Trophoblast cell (in vitro differentiated cells and primary cell): Measurements from ENCODE around the gene SPTLC1.

Source experiments
- DNase-seq, 2 donors: peaks; one replicate each; pipeline ENCODE4 v3.0.0-alpha.2; 2016
- H2AFZ ChIP-seq: 2 replicates; pipeline ENCODE4 v1.6.1; 2013; ENCODE audit warnings: low read length, moderate library complexity, mild to moderate bottlenecking; ENCODE audit not compliant: insufficient read depth, poor library complexity
- H2AK5ac ChIP-seq: 2 replicates; pipeline ENCODE4 v1.6.1; 2013; ENCODE audit warnings: mild to moderate bottlenecking, low read length
- H2BK120ac ChIP-seq: 2 replicates; pipeline ENCODE4 v1.6.1; 2013; ENCODE audit warnings: low read length, mild to moderate bottlenecking, moderate library complexity; ENCODE audit not compliant: insufficient read depth, poor library complexity
- H2BK12ac ChIP-seq: 2 replicates; pipeline ENCODE4 v1.6.1; 2013; ENCODE audit warnings: mild to moderate bottlenecking, low read length, moderate library complexity
- H2BK5ac ChIP-seq: 2 replicates; pipeline ENCODE4 v1.6.1; 2013; ENCODE audit warnings: low read length, low read depth, moderate library complexity, mild to moderate bottlenecking; ENCODE audit not compliant: poor library complexity
- H3K14ac ChIP-seq: 2 replicates; pipeline ENCODE4 v1.6.1; 2013; ENCODE audit warnings: mild to moderate bottlenecking, low read length
- H3K18ac ChIP-seq: 2 replicates; pipeline ENCODE4 v1.6.1; 2013; ENCODE audit warnings: mild to moderate bottlenecking, low read length
- H3K23ac ChIP-seq: 2 replicates; pipeline ENCODE4 v1.6.1; 2013; ENCODE audit warnings: low read length
- H3K27ac ChIP-seq: 2 replicates; pipeline ENCODE4 v1.5.1; 2013; ENCODE audit warnings: low read depth, mild to moderate bottlenecking, inconsistent platforms, low read length, moderate library complexity
- H3K27me3 ChIP-seq: 2 replicates; pipeline ENCODE4 v1.6.1; 2013; ENCODE audit warnings: inconsistent platforms, mild to moderate bottlenecking, low read length, moderate library complexity; ENCODE audit not compliant: insufficient read depth
- H3K36me3 ChIP-seq, 2 experiments: 1 replicate in 1 of 2; 2 replicates in 1 of 2; pipeline ENCODE4 v1.6.1; 2013; ENCODE audit warnings: low read length in 2 of 2, mild to moderate bottlenecking in 2 of 2, moderate library complexity in 1 of 2; ENCODE audit not compliant: insufficient read depth in 2 of 2, control insufficient read depth in 1 of 2
- H3K4ac ChIP-seq: 2 replicates; pipeline ENCODE4 v1.6.1; 2013; ENCODE audit warnings: low read depth, mild to moderate bottlenecking, low read length, moderate library complexity
- H3K4me1 ChIP-seq, 2 experiments: 1 replicate in 1 of 2; 2 replicates in 1 of 2; pipeline ENCODE4 v1.6.1; 2013; ENCODE audit warnings: low read length in 2 of 2, mild to moderate bottlenecking in 2 of 2, moderate library complexity in 1 of 2; ENCODE audit not compliant: insufficient read depth in 2 of 2, control insufficient read depth in 1 of 2
- H3K4me2 ChIP-seq: 2 replicates; pipeline ENCODE4 v1.6.1; 2013; ENCODE audit warnings: inconsistent platforms, mild to moderate bottlenecking, low read length, moderate library complexity
- H3K4me3 ChIP-seq: 2 replicates; pipeline ENCODE4 v1.5.1; 2013; ENCODE audit warnings: mild to moderate bottlenecking, low read depth, low read length, inconsistent platforms
- H3K79me1 ChIP-seq: one replicate; pipeline ENCODE4 v1.6.1; 2013; ENCODE audit warnings: low read length
- H3K79me2 ChIP-seq: 2 replicates; pipeline ENCODE4 v1.6.1; 2013; ENCODE audit warnings: low read length, mild to moderate bottlenecking; ENCODE audit not compliant: control insufficient read depth, insufficient read depth, poor library complexity
- H3K9ac ChIP-seq: 2 replicates; pipeline ENCODE4 v1.6.1; 2013; ENCODE audit warnings: mild to moderate bottlenecking, low read length
- H3K9me3 ChIP-seq: 2 replicates; pipeline ENCODE4 v1.6.1; 2013; ENCODE audit warnings: low read depth, mild to moderate bottlenecking, control low read depth, inconsistent platforms, low read length; ENCODE audit not compliant: insufficient read depth
- H4K12ac ChIP-seq: 2 replicates; pipeline ENCODE4 v1.6.1; 2013; ENCODE audit warnings: low read depth, mild to moderate bottlenecking, low read length, moderate library complexity
- H4K8ac ChIP-seq: 2 replicates; pipeline ENCODE4 v1.6.1; 2013; ENCODE audit warnings: low read depth, mild to moderate bottlenecking, low read length, moderate library complexity
- H4K91ac ChIP-seq: one replicate; pipeline ENCODE4 v1.6.1; 2013; ENCODE audit warnings: low read depth, mild to moderate bottlenecking, low read length, moderate library complexity
- WGBS: extraction: QIAGEN DNeasy Blood & Tissue Kit; methylation state at CpG from one replicate; pipeline ENCODE4 v1.1.7; 2013; ENCODE audit warnings: missing lambda C conversion rate; ENCODE audit not compliant: insufficient read length, insufficient coverage; ENCODE audit errors: extremely low coverage; 5-methylcytosine and 5-hydroxymethylcytosine counted together

The SPTLC1 gene

DNA sequence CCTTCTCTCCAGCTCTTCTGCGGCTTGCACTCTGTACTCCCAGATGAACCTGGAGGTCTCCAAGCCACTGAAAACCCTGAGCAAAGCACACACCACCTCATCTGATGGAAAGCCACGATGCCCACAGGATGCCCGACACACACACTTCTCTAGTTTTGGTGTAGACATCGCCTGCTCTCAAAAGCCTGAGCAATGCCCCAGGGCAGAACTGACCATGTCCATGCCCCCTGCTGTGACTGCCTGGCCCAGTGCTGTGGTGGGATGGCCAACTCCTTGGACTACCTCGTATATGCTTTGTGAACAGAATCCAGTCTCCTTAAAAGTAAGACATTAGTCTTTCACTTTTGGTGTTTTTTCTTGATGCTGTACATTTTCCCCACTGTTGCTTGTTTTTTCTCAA lies 81.2 kb downstream of the SPTLC1 start:
- H3K14ac ChIP-seq = no peak overlapping the region
- no peak overlapping the region for H2BK5ac ChIP-seq
- no peak overlapping the region for H4K91ac ChIP-seq
- no peak overlapping the region for H3K4me3 ChIP-seq
- no peak overlapping the region for H2BK12ac ChIP-seq
- no CpG with 5 or more reads among the region's 5 CpGs for WGBS
- no peak overlapping the region for H2AK5ac ChIP-seq
- H3K27me3 ChIP-seq = no peaks in the 10 kb centered on the region
- peaks cover 33 to 37% of the 10 kb centered on the region in 2 experiments for H3K36me3 ChIP-seq
- no peak for DNase-seq
- H3K4me2 ChIP-seq = no peak overlapping the region
- H4K12ac ChIP-seq = no peak overlapping the region
- no peak overlapping the region for H3K4ac ChIP-seq
- no peak overlapping the region for H4K8ac ChIP-seq
- H3K18ac ChIP-seq = no peak overlapping the region
- H3K9me3 ChIP-seq = no peaks in the 10 kb centered on the region
- no peak overlapping the region for H2AFZ ChIP-seq
- no peak overlapping the region for H3K9ac ChIP-seq
- no peak overlapping the region for H3K23ac ChIP-seq
- H3K79me1 ChIP-seq = no peaks in the 10 kb centered on the region
- H3K79me2 ChIP-seq = no peaks in the 10 kb centered on the region
- no peak overlapping the region for H3K27ac ChIP-seq
- H3K4me1 ChIP-seq = peaks cover 7% of the 10 kb centered on the region in 2 experiments
- no peak overlapping the region for H2BK120ac ChIP-seq

DNA sequence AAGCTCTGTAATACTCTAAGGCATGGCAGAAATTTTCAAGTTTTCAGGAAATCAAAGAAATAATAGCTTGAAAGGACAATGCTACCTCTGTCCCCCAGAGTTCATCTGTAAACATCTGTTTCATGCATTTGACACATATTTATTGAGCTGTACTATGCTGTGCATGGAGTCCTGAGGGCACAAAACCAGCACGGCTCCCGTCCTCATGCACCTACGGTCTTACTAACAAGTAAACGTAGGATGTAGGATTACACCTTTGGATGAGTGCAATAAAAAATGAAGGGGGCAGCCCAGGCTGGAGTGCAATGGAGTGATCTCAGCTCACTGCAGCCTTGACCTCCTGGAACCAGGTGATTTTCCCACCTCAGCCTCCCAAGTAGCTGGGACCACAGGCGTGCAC lies 81.9 kb downstream of the SPTLC1 start:
- no peak overlapping the region for H2AK5ac ChIP-seq
- H3K27me3 ChIP-seq = no peaks in the 10 kb centered on the region
- H3K14ac ChIP-seq = no peak overlapping the region
- H3K18ac ChIP-seq = no peak overlapping the region
- H3K9ac ChIP-seq = no peak overlapping the region
- H4K91ac ChIP-seq = no peak overlapping the region
- H2BK12ac ChIP-seq = no peak overlapping the region
- no peaks in the 10 kb centered on the region for H3K79me1 ChIP-seq
- no peak overlapping the region for H3K4me2 ChIP-seq
- no peak overlapping the region for H3K4me3 ChIP-seq
- H2BK120ac ChIP-seq = no peak overlapping the region
- no peak overlapping the region for H4K8ac ChIP-seq
- H2AFZ ChIP-seq = no peak overlapping the region
- no peak overlapping the region for H4K12ac ChIP-seq
- DNase-seq = no peak
- H3K4me1 ChIP-seq = peaks cover 4 to 7% of the 10 kb centered on the region in 2 experiments
- H3K9me3 ChIP-seq = no peaks in the 10 kb centered on the region
- WGBS = no CpG with 5 or more reads among the region's 5 CpGs
- no peak overlapping the region for H3K23ac ChIP-seq
- no peak overlapping the region for H3K27ac ChIP-seq
- no peak overlapping the region for H3K4ac ChIP-seq
- H3K36me3 ChIP-seq = peaks cover 29 to 37% of the 10 kb centered on the region in 2 experiments
- no peak overlapping the region for H2BK5ac ChIP-seq
- no peaks in the 10 kb centered on the region for H3K79me2 ChIP-seq

DNA sequence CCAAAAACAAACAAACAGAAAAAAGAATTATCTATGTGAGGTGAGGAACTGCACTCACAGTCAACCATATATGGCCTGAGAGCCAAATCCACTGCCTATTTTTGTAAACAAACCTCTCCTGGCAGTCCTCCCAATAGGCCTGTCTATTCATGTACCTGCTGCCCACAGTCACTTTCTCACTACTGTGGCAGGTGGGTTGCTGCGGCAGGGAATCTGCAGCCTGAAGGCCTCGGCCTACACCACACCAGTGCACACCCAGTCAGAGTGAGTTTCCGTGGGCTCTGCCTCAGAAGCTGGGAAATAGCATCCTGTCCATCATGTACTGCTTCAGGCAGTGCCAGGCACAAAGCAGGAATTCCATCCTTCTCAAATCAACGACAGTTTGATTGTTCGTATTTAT lies 82.3 kb downstream of the SPTLC1 start:
- H3K4ac ChIP-seq = no peak overlapping the region
- H3K23ac ChIP-seq = no peak overlapping the region
- no peak overlapping the region for H2AK5ac ChIP-seq
- no peak overlapping the region for H3K14ac ChIP-seq
- H3K4me1 ChIP-seq = peaks cover 3 to 5% of the 10 kb centered on the region in 2 experiments
- H3K4me2 ChIP-seq = no peak overlapping the region
- no CpG with 5 or more reads among the region's 5 CpGs for WGBS
- H2BK5ac ChIP-seq = no peak overlapping the region
- H2BK12ac ChIP-seq = no peak overlapping the region
- no peak overlapping the region for H2AFZ ChIP-seq
- no peak overlapping the region for H4K12ac ChIP-seq
- no peak overlapping the region for H4K91ac ChIP-seq
- no peak overlapping the region for H3K4me3 ChIP-seq
- H3K79me1 ChIP-seq = no peaks in the 10 kb centered on the region
- no peak overlapping the region for H3K18ac ChIP-seq
- H4K8ac ChIP-seq = no peak overlapping the region
- H3K27me3 ChIP-seq = no peaks in the 10 kb centered on the region
- no peaks in the 10 kb centered on the region for H3K79me2 ChIP-seq
- no peak overlapping the region for H3K27ac ChIP-seq
- no peak overlapping the region for H3K9ac ChIP-seq
- DNase-seq = no peak
- H3K36me3 ChIP-seq = peaks cover 27 to 36% of the 10 kb centered on the region in 2 experiments
- H2BK120ac ChIP-seq = no peak overlapping the region
- H3K9me3 ChIP-seq = no peaks in the 10 kb centered on the region

DNA sequence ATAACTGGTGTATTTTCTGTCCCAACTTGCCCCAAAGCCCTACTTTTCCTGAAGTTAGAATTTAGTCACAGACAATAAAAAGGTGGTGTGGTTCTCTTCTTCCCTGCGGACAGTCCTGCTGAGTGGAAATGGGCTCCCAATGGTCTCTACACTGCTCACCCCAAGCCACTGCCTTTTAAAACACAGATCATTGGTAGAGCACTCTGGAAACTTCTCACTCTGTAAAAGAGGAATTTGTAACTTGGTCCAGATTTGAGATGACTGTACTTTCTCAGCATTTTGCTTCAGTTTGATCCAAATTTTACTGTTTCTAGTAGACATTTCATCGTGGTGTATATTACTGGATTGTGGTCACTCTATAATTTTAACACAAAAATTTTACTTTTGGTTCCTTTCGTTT lies 84.8 kb downstream of the SPTLC1 start:
- Histone ChIP-seq H2BK120ac (no peak overlapping the region), H2AFZ (no peak overlapping the region), H3K9ac (no peak overlapping the region), H4K91ac (no peak overlapping the region), H4K12ac (no peak overlapping the region), H3K23ac (no peak overlapping the region), H3K36me3 (peaks cover 22 to 23% of the 10 kb centered on the region in 2 experiments), H2BK5ac (no peak overlapping the region), H3K4ac (no peak overlapping the region), H3K27ac (no peak overlapping the region), H3K79me2 (no peaks in the 10 kb centered on the region), H3K4me2 (no peak overlapping the region), H3K4me1 (no peaks in the 10 kb centered on the region), H3K14ac (no peak overlapping the region), H3K18ac (no peak overlapping the region), H3K79me1 (no peaks in the 10 kb centered on the region), H3K4me3 (no peak overlapping the region), H2AK5ac (no peak overlapping the region), H4K8ac (no peak overlapping the region), H2BK12ac (no peak overlapping the region), H3K9me3 (no peaks in the 10 kb centered on the region), H3K27me3 (no peaks in the 10 kb centered on the region)
- DNase-seq = no peak
- no CpG with 5 or more reads among the region's 3 CpGs for WGBS
